GM21619 (cell line): Measurements from ENCODE around the gene SLC4A1AP.

Experiments used
- ATAC-seq: cut with Tn5 transposase; IDR thresholded peaks from one replicate; pipeline ENCODE4 v1.9.1; 2021; ENCODE audit not compliant: unreplicated experiment

The SLC4A1AP gene

DNA sequence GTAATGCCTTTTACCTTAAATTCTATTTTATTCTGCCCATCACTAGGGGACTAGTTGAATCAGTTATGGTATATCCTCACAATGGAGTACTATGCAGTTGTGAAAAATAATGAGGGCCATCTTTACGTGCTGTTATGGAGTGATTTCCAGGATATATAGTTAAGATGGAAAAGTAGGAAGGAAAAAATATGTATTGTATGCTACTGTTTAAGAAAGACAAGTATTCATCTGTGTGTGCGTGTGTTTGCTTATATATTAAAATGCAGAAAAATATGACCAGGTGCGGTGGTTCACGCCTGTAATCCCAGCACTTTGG, 75.3 kb downstream of the SLC4A1AP start:
- ATAC-seq, result no peak

DNA sequence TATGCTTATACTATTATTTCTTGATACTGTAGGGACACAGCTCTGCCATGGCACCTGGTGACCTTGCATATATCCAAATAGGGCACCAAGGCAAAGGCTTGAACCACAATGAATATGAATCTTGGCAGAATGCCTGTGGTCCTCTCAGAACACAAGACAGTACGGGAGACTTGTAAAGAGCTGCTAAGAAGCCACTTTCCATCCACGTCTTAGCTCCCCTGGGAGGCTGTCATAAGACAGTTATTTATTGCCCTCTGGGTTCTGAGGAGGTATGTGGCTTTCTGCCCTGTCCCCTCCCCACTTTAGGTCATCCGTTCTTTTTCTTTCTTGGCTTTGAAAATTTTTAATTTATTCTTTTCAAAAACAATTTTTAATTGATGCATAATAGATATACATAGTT, 78.0 kb downstream of the SLC4A1AP start:
- no peak for ATAC-seq

DNA sequence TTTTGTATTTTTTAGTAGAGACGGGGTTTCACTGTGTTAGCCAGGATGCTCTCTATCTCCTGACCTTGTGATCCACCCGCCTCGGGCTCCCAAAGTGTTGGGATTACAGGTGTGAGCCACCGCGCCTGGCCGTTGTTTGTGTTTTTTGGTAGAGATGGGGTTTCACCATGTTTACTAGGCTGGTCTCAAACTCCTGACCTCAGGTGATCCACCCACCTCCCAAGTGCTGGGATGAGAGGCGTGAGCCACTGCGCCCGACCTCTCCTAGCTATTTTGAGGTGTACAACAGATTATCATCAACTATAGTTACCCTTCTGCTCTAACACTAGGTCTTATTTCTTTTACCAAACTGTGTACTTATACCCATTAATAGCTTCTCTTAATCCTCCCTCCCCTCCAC, 78.9 kb downstream of the SLC4A1AP start:
- ATAC-seq, result no peak
